Prostate gland (tissue), 2 donors: ENCODE results near the gene PGC.

Source experiments
- POLR2A ChIP-seq: fragments of 450-650 bp; IDR thresholded peaks from one replicate; pipeline ENCODE4 v1.6.1; 2016; ENCODE audit warnings: antibody characterized with exemption, mild to moderate bottlenecking
- POLR2AphosphoS5 ChIP-seq: sonication (generic); formaldehyde crosslinking; IDR thresholded peaks from one replicate; pipeline ENCODE4 v1.6.1; 2017; ENCODE audit warnings: antibody characterized with exemption
- TF ChIP-seq, protein P1 (sequence below), 4 experiments: fragments of 200-600 bp in 2 of 4; fragments of 450-650 bp in 2 of 4; sonication (generic) in 2 of 4; IDR thresholded peaks; 1 replicate in 3 of 4; 2 replicates in 1 of 4; pipeline ENCODE4 v1.5.1; 2016 to 2019; ENCODE audit warnings: antibody characterized with exemption in 4 of 4, mild to moderate bottlenecking in 2 of 4, moderate library complexity in 2 of 4

DNA sequence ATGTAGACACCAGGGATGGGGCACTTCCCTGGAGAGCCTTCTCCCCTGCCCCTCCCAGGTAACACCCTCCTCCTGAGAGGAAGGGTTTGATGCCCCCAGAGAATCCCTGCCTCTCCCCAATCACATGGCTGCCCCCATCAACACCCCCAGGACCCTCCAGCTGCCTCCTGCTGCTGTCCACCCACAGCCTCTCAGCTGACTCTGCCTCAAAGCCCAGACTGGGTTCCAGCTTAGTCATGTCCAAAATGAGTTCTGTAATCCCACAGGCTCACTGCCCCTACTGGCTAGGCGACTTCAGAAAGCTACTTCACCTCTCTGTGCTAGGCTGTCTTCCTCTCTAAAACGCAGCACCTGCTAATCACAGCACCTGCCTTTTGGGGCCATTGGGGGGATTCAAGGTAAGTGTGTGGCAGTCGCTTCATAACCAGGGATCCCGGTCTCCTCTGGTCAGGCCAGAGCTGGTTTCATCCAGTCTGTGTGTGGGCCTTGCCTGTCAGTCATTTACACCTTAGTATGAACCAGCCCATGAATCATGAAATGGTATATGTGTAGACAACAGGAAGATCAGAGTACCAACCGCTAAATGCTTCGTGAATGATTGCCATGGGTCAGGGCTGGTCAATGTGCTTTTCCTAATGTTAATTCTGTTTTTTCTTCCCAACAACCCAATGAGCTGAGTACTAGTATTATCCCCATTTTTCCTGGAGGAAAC is 52.2 kb downstream of the PGC start:
- no peak for TF ChIP-seq POLR2A
- TF ChIP-seq, protein P1, sequence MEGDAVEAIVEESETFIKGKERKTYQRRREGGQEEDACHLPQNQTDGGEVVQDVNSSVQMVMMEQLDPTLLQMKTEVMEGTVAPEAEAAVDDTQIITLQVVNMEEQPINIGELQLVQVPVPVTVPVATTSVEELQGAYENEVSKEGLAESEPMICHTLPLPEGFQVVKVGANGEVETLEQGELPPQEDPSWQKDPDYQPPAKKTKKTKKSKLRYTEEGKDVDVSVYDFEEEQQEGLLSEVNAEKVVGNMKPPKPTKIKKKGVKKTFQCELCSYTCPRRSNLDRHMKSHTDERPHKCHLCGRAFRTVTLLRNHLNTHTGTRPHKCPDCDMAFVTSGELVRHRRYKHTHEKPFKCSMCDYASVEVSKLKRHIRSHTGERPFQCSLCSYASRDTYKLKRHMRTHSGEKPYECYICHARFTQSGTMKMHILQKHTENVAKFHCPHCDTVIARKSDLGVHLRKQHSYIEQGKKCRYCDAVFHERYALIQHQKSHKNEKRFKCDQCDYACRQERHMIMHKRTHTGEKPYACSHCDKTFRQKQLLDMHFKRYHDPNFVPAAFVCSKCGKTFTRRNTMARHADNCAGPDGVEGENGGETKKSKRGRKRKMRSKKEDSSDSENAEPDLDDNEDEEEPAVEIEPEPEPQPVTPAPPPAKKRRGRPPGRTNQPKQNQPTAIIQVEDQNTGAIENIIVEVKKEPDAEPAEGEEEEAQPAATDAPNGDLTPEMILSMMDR (IDR thresholded peaks at IDR 0.05): no peak
- TF ChIP-seq POLR2AphosphoS5: no peak
